COLO829 (cell line): ENCODE data around the gene CGB7.
"Not testable (repeated sequence)": the region's sequence is repeated elsewhere in the genome, so short reads cannot be mapped to it uniquely, and the experiment has no call there.

Experiments
- DNase-seq: peaks from one replicate; pipeline ENCODE4 v3.0.0; 2012; ENCODE audit warnings: low spot score

CGB7 gene

GRCh38 chr19:49073514-49074378 is 16.2 kb upstream of the CGB7 start:
- no peak for DNase-seq

DNA sequence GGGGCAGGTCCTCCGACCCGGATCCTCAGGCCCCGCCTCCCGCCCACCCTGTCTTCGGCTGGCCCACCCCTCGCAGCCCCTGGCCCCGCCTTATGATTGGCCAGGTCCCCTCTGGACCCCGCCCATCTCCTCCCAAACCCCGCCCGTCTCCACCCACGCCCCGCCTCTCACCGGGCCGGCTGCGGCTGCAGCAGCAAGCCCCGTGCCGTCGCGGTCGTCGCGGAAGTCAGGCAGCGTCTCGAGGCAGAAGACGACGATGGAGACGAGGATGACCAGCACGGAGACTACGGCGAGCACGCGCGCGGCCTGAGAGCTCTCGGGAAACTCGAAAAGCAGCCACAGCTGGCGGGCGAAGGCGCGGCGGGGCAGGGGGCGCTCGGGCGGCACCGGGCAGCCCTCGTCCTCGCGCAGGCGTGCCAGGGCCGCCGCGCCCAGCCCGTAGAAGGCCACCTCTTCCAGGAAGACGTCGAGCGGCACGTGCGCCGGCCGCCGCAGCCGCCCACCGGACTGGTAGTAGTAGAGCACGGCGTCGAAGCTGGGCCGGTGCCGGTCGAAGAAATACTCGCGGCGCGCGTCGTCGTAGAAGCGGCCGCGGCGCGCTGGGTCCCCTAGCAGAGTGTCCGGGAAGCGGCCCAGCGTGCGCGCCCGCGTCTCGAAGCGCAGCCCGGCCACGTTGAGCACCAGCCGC is 14.5 kb upstream of the CGB7 start:
- DNase-seq: no peak

DNA sequence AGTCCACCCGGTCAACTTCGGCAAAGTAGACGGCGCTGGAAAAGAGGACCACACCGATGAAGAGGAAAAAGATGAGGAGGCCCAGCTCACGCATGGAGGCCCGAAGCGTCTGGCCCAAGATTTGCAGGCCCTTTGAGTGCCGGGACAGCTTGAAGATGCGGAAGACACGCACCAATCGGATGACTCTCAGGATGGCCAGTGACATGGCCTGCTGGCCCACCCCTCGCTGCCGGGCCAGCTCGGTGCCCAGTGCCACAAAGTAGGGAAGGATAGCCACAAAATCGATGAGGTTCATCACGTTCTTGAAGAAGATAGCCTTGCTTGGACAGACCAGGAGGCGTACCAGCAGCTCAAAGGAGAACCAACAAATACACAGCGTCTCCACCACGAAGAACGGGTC is 12.9 kb upstream of the CGB7 start:
- no peak for DNase-seq

- DNase-seq: no peak
Observed at GRCh38 chr19:49069026-49069425, 11.5 kb upstream of the CGB7 start.

- DNase-seq: no peak
Observed at GRCh38 chr19:49067554-49067953, 10.0 kb upstream of the CGB7 start.

- no peak for DNase-seq
Observed at GRCh38 chr19:49065905-49066512, 8.5 kb upstream of the CGB7 start.

- no peak for DNase-seq
Observed at GRCh38 chr19:49064768-49065611, 7.4 kb upstream of the CGB7 start, which contains the start of gene NTF4. Gene NTF4, minus strand, starts transcription at chr19:49064818. Its CDS starts 2,821 bp downstream, at chr19:49061997.

GRCh38 chr19:49064029-49064629 is 6.6 kb upstream of the CGB7 start:
- no peak for DNase-seq

GRCh38 chr19:49061445-49061844 is 3.9 kb upstream of the CGB7 start:
- DNase-seq: no peak

DNA sequence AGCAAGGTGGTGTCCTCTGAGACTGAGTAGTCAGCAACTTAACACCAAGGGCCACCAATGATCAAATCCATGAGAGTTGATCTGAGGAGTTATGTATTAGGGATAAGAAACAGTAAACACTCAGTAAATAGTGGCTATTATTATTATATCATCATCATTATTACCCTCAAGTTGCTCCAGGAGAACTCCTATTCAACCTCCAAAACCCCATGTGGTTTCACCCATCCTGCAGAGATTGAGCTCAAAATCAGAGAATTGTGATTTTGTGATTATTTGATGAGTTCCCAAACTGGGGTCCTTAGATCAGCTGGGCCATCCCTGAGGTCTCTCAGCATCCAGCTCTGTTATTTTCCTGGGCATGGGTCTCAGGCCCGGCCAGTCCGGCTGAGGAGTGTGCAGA is 3.5 kb upstream of the CGB7 start:
- DNase-seq: no peak

DNA sequence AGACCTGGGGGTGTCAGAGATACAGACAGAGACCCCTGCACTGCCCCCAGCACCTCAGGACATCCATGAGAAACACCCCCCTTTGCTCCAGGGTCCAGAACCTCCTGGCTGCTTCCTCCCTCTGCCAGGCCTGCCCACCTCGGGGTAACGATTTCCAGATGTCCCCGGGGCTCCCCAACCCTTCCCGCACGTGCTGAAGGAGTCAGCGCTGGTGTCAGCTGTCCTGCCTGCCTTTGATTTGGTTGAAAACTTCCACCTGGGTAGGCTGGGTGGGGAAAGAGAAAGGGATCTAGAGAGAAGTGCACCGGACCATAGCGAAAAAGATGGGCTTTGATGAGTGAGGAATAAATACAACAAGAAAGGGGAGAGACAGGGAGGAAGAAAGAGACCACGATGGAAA is 1.5 kb upstream of the CGB7 start:
- no peak for DNase-seq

DNA sequence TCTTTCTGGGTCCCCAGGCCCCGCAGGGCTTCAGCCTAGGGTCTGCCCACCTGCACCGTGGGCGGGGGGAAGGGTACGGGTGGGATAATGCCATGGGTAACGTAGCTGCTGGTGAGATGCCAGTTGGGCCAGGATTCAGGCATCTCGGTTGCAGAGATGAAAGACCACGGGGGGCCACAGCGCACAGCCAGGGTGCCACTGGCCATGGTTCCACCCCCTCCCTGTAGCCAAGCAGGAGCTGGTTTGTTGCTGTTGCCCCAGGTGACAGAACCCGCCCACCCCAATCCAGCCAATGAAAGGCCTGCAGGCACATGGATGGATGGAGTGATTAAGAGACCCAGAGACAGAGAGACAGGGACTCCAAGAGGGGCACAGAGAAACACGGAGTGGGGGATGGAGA is 1.0 kb upstream of the CGB7 start:
- DNase-seq: no peak

GRCh38 chr19:49056902-49057596 is 500 bp downstream of the CGB7 start:
- DNase-seq: not testable (repeated sequence)

GRCh38 chr19:49056101-49056901 is 1.2 kb downstream of the CGB7 start:
- peak; percentile 58 for DNase-seq

GRCh38 chr19:49050376-49051033 is 7.0 kb downstream of the CGB7 start:
- not testable (repeated sequence) for DNase-seq

- DNase-seq: not testable (repeated sequence)
Observed at GRCh38 chr19:49049834-49050233, 7.7 kb downstream of the CGB7 start.

- not testable (repeated sequence) for DNase-seq
Observed at GRCh38 chr19:49049011-49049410, 8.5 kb downstream of the CGB7 start, which contains the start of gene CGB8. Gene CGB8, minus strand, starts transcription at chr19:49049111. Its CDS starts 372 bp downstream, at chr19:49048739.

DNA sequence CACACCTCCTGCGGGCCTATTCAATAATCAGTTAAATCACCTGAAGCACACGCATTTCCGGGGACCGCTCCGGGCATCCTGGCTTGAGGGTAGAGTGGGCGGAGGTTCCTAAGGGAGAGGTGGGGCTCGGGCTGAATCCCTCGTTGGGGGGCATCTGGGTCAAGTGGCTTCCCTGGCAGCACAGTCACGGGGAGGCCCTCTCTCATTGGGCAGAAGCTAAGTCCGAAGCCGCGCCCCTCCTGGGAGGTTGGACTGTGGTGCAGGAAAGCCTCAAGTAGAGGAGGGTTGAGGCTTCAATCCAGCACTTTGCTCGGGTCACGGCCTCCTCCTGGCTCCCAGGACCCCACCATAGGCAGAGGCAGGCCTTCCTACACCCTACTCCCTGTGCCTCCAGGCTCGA is 14.0 kb downstream of the CGB7 start, which contains the start of gene CGB5:
TSS of gene CGB5 (plus strand) at position 301 of the 400 bp plus-strand sequence. CDS start 362 bp downstream, outside the sequence.
- DNase-seq: not testable (repeated sequence)

DNA sequence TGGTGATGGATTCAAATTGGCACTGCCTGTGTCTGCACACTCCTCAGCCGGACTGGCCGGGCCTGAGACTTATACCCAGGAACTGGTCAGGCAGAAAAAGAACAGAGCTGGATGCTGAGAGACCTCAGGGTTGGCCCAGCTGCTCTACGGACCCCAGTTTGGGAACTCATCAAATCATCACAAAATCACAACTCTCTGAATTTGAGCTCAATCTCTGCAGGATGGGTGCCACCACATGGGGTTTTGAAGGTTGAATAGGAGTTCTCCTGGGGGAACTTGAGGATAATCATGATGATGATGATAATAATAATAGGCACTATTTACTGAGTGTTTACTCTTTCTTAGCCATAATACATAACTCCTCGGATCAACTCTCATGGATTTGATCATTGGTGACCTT is 14.9 kb downstream of the CGB7 start:
- DNase-seq: not testable (repeated sequence)
